ENCODE results near the gene PCBD2. TPM values are rescaled to one million over a fixed set of nuclear protein-coding genes. Genes with fewer than 3 reads are reported as not detected.

The PCBD2 gene
- total and polyA plus RNA-seq, 2 experiments from 2014 or later, result 8.7 to 16.0 TPM

GRCh38 chr5:134864707-134865106 is 40.2 kb upstream of the PCBD2 start (continued):
- TF ChIP-seq CTCF (conservative IDR thresholded peaks at IDR 0.05; ENCODE audit: low read depth in 2 of 2), result no peak
- no peak for TF ChIP-seq ZNF331 (CRISPR knock-in tag; IDR thresholded peaks at IDR 0.05; ENCODE audit: low read depth)
- TF ChIP-seq STAT1 (IDR thresholded peaks at IDR 0.05; ENCODE audit: unreplicated experiment), result no peak

GRCh38 chr5:134873494-134873893 is 31.4 kb upstream of the PCBD2 start:
- Histone ChIP-seq H2AFZ (peak overlapping the region; percentile 89), H3K36me3 (ENCODE audit: insufficient read depth) (no peaks in the 10 kb centered on the region), H3K4me1 (ENCODE audit: insufficient read depth) (peaks cover 14% of the 10 kb centered on the region; the same call in 1 of the 2 replicates), H3F3A (replicated peaks; ENCODE audit: low read depth) (0 out of 2 replicates have a peak, but pooled peaks cover 6% of the 10 kb centered on the region), H3K4me3 (peak overlapping the region; percentile 95), H3K79me2 (replicated peaks; ENCODE audit: insufficient read depth) (peaks cover 17% of the 10 kb centered on the region), H3K27ac (ENCODE audit: low read depth) (peak overlapping the region; percentile 89), H3K4me2 (peak overlapping the region; percentile 96), H4K20me1 (replicated peaks; ENCODE audit: insufficient read depth) (no peaks in the 10 kb centered on the region), H3K9me2 (ENCODE audit: insufficient read depth) (no peaks in the 10 kb centered on the region), H3K27me3 (ENCODE audit: insufficient read depth) (no peaks in the 10 kb centered on the region)
- Mint-ChIP-seq H3K4me3 (peak overlapping the region; percentile 87), H3K4me1 (peaks cover 15% of the 10 kb centered on the region), H3K27ac (0 out of 2 replicates have a peak overlapping the region, but pooled peaks have one; percentile 10), H3K27me3 (ENCODE audit: insufficient read depth, low read depth, poor library complexity) (peaks cover 7% of the 10 kb centered on the region), H3K36me3 (ENCODE audit: low read depth) (no peaks in the 10 kb centered on the region; the same call in 1 of the 3 replicates), H3K9me3 (no peaks in the 10 kb centered on the region)
- peak; percentile 38 for DNase-seq (ENCODE audit: low spot score)
- TF ChIP-seq EZH2 (IDR thresholded peaks at IDR 0.05; ENCODE audit: low read depth, unreplicated experiment), result no peak
- no peak for TF ChIP-seq JUNB (IDR thresholded peaks at IDR 0.05; ENCODE audit: unreplicated experiment)
- TF ChIP-seq POLR2AphosphoS5 (IDR thresholded peaks at IDR 0.05; ENCODE audit: low read depth), result no peak
- TF ChIP-seq REST (IDR thresholded peaks at IDR 0.05; ENCODE audit: unreplicated experiment), result no peak
- no peak for TF ChIP-seq ZNF462 (CRISPR knock-in tag; IDR thresholded peaks at IDR 0.05)
- ATAC-seq, result peak; percentile 11

All from GM23338 (cell line).